Stimulated activated CD4-positive, alpha-beta T cell treated with anti-CD3 and anti-CD28 coated beads, Interleukin-15, amount 100 ng/mL, for 48 hours (primary cell): Measurements from ENCODE around the gene NTMT1.

Experiments
- DNase-seq, 2 donors: peaks; one replicate each; pipeline ENCODE4 v3.0.0-alpha.2; 2020; ENCODE audit warnings: low read depth in 2 of 2

The NTMT1 gene

DNA sequence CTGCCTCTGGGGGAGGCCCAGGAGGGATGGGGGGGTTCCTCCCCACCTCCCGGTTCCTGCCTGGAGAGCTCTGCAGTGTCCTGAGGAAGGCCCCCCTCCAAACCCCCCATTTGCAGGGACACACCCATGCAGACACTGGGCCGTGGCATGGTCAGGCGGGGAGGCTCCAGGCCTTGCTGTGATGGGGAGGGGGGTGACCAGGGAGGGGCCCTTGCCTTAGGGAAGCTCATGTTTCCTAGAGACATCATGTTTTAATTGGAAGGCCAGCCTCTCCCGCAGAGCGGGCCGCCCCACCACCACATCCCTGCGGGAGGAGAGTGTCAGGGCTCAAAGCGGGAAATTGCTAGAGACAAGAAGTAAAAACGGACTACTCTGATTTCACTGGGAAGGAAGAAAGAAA, 51.5 kb downstream of the NTMT1 start:
- DNase-seq = no peak

DNA sequence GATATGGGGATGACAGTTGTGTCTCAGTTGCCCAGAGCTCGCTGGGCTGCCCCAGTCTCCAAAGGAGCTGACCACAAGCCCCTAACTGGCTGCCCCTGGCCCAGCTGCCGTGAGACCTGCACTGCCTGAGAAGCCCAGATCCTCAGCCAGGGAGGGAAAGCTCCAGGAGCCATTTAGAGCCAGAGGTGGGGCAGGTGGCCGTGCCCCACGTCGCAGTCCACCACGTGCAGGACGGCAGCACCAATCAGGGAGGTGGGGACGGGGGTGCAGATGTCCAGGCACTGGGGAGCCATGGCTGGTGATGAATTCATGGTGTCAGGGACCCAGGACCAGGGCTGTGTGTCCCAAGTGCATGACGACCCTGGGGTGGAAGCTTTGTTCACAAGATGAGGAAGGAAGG, 52.9 kb downstream of the NTMT1 start:
- DNase-seq = no peak

DNA sequence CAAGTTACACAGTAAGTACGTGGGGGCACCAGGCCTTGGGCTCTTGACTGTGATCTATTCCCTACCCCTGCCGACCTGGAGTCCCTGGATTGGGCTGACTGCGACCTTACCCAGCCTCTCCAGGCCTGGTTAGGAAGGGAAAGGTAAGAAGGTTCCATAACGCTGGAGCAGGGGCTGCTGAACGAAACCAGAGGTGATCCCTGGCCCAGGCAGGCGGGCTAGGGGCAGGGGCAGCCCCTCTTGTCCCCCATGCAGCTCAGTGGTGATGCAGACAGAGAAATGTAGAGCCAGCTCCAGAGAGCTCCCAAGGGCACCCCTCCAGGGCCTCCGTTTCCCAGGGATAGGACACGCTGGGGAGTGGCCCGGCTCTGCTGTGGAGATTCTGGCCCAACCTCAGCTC, 53.6 kb downstream of the NTMT1 start:
- no peak for DNase-seq

DNA sequence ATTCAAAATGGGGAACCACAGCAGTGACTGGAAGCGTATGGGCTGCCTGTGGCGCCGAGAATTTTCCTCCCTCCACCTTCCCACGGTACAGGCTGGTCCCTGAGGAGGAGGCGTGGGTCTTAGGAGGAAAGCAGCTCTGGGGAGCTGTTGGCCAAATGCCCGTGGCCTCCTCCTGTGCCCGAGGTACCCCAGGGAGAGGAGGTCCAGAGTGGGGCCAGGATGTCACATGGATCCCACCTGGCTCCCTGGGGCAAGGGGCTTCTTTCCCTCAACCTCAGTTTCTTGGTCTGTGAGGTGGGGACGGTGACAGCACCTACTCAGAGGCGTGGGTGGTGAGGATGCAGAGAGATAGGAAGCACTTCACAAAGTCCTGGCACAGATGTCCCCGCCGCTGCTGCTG, 56.0 kb downstream of the NTMT1 start:
- no peak for DNase-seq

DNA sequence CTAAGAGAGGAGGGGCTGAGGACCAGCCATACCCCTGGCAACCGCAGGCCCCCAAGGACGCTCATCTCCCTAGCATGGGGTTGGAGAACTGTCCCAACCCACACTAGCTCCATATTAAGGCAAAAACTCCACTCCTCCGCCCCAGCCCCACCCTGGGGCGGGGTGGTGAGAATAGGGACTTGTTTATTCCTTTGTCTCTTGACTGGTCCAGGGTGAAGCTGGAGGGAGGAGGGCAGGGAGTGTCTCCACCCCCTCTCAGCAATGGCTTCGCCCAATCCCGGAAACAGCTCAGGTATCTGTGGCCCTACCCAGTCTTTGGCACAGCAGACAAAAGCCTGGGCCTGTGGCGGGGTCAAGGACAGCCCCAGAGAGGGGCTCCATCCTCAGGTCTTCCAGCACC, 56.4 kb downstream of the NTMT1 start:
- DNase-seq = no peak

DNA sequence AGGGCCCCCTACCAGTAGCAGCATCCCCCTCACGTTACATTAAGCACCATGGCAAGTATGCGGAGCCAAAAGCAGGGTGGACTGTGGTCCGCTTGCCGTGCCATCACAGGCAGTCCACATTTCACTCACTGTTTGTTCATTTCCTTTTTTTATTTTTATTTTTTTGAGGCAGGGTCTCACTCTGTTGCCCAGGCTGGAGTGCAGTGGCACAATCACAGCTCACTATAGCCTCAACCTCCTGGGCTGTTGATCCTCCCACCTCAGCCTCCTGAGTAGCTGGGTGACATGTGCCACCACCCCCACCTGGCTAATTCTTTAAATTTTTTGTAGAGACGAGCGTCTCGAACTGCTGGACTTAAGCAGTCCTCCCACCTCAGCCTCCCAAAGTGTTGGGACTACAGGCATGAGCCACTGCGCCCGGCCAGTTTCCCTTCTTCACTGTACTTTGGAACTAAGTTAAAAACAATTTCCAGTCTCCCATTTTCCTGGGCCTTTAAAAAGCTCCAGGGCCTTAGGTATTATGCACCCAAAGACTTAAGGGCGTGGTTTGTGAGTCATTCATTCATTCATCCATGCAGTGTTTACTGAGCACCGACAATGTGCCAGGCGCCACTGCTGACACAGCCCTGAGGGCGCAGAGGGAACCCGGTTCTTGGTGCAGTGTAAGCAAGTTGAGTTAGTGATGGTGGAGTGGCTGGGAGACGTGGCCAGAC, 59.4 kb downstream of the NTMT1 start:
- DNase-seq = no peak
